H9 (cell line): ENCODE measurements around the gene RHBDL1. TPM values are rescaled to one million over a fixed set of nuclear protein-coding genes. Genes with fewer than 3 reads are reported as not detected.

ENCODE experiments used
- DNase-seq: peaks from one replicate; pipeline ENCODE4 v3.0.0-alpha.2; 2017
- H2AFZ ChIP-seq: one replicate; pipeline ENCODE4 v1.6.1; 2013; ENCODE audit warnings: mild to moderate bottlenecking, low read length, control low read depth, moderate library complexity
- H2AK5ac ChIP-seq: 2 replicates; pipeline ENCODE4 v1.6.1; 2013; ENCODE audit warnings: low read length, control low read depth, mixed read lengths; ENCODE audit not compliant: insufficient read length
- H2BK120ac ChIP-seq: one replicate; pipeline ENCODE4 v1.6.1; 2013; ENCODE audit warnings: low read depth, mild to moderate bottlenecking, low read length, control low read depth, inconsistent platforms; ENCODE audit not compliant: poor library complexity, severe bottlenecking
- H2BK12ac ChIP-seq: 2 replicates; pipeline ENCODE4 v1.6.1; 2013; ENCODE audit warnings: low read length, control low read depth, mixed read lengths, low read depth; ENCODE audit not compliant: insufficient read length
- H2BK15ac ChIP-seq: 2 replicates; pipeline ENCODE4 v1.6.1; 2013; ENCODE audit warnings: low read depth, low read length, control low read depth
- H2BK20ac ChIP-seq: one replicate; pipeline ENCODE4 v1.6.1; 2013; ENCODE audit warnings: low read depth, mild to moderate bottlenecking, low read length, control low read depth, inconsistent platforms; ENCODE audit not compliant: poor library complexity, severe bottlenecking
- H2BK5ac ChIP-seq: 2 replicates; pipeline ENCODE4 v1.6.1; 2013; ENCODE audit warnings: low read length, control low read depth, mixed read lengths; ENCODE audit not compliant: insufficient read length
- H3K14ac ChIP-seq: 2 replicates; pipeline ENCODE4 v1.6.1; 2013; ENCODE audit warnings: low read length, control low read depth; ENCODE audit not compliant: insufficient read depth
- H3K18ac ChIP-seq: 2 replicates; pipeline ENCODE4 v1.6.1; 2013; ENCODE audit warnings: low read depth, mild to moderate bottlenecking, mixed read lengths, low read length, control low read depth; ENCODE audit not compliant: insufficient read length
- H3K23ac ChIP-seq: 2 replicates; pipeline ENCODE4 v1.6.1; 2013; ENCODE audit warnings: low read length, control low read depth, mixed read lengths, low read depth; ENCODE audit not compliant: insufficient read length
- H3K23me2 ChIP-seq: 2 replicates; pipeline ENCODE4 v1.6.1; 2013; ENCODE audit warnings: low read depth, mild to moderate bottlenecking, mixed read lengths, low read length, control low read depth; ENCODE audit not compliant: insufficient read length, poor library complexity, severe bottlenecking
- H3K27ac ChIP-seq: 2 replicates; pipeline ENCODE4 v1.5.1; 2013; ENCODE audit warnings: low read length, control low read depth, mixed read lengths, low read depth; ENCODE audit not compliant: insufficient read length
- H3K27me3 ChIP-seq: 2 replicates; pipeline ENCODE4 v1.6.1; 2013; ENCODE audit warnings: low read length, control low read depth, inconsistent platforms; ENCODE audit not compliant: insufficient read depth
- H3K4ac ChIP-seq: 2 replicates; pipeline ENCODE4 v1.6.1; 2013; ENCODE audit warnings: low read depth, mild to moderate bottlenecking, control low read depth, inconsistent platforms, low read length, moderate library complexity
- H3K4me1 ChIP-seq: 2 replicates; pipeline ENCODE4 v1.6.1; 2013; ENCODE audit warnings: low read length, control low read depth, inconsistent platforms; ENCODE audit not compliant: insufficient read depth
- H3K4me2 ChIP-seq: 2 replicates; pipeline ENCODE4 v1.6.1; 2013; ENCODE audit warnings: low read length, control low read depth, mixed read lengths; ENCODE audit not compliant: insufficient read length, insufficient read depth
- H3K56ac ChIP-seq: 2 replicates; pipeline ENCODE4 v1.6.1; 2013; ENCODE audit warnings: low read depth, mild to moderate bottlenecking, mixed read lengths, low read length, control low read depth; ENCODE audit not compliant: insufficient read length
- H3K79me1 ChIP-seq: 2 replicates; pipeline ENCODE4 v1.6.1; 2013; ENCODE audit warnings: low read depth, mild to moderate bottlenecking, moderate library complexity, low read length, control low read depth, inconsistent platforms; ENCODE audit not compliant: insufficient read depth, poor library complexity, severe bottlenecking
- H3K79me2 ChIP-seq: 2 replicates; pipeline ENCODE4 v1.6.1; 2013; ENCODE audit warnings: low read length, control low read depth, inconsistent platforms; ENCODE audit not compliant: insufficient read depth
- H3K9ac ChIP-seq: 2 replicates; pipeline ENCODE4 v1.6.1; 2013; ENCODE audit warnings: low read length, control low read depth, mixed read lengths; ENCODE audit not compliant: insufficient read length; ENCODE audit errors: extremely low read depth
- H3K9me3 ChIP-seq: one replicate; pipeline ENCODE4 v1.6.1; 2013; ENCODE audit warnings: low read depth, low read length, inconsistent platforms; ENCODE audit not compliant: control insufficient read depth
- H3T11ph ChIP-seq: one replicate; pipeline ENCODE4 v1.6.1; 2013; ENCODE audit warnings: mild to moderate bottlenecking, low read length, control low read depth, inconsistent platforms
- H4K20me1 ChIP-seq: one replicate; pipeline ENCODE4 v1.6.1; 2013; ENCODE audit not compliant: control insufficient read depth, insufficient read length, insufficient read depth
- H4K5ac ChIP-seq: 2 replicates; pipeline ENCODE4 v1.6.1; 2013; ENCODE audit warnings: low read depth, mild to moderate bottlenecking, mixed read lengths, low read length, control low read depth; ENCODE audit not compliant: insufficient read length
- H4K8ac ChIP-seq: replicated peaks from 2 replicates; pipeline ENCODE4 v1.6.1; 2013; ENCODE audit warnings: low read length, control low read depth, mixed read lengths, low read depth; ENCODE audit not compliant: insufficient read length
- H4K91ac ChIP-seq: 2 replicates; pipeline ENCODE4 v1.6.1; 2013; ENCODE audit warnings: low read depth, mild to moderate bottlenecking, moderate library complexity, mixed read lengths, low read length, control low read depth; ENCODE audit not compliant: insufficient read length
- H3K27ac Mint-ChIP-seq, 3 experiments: 2 replicates in 2 of 3; 3 replicates in 1 of 3; pipeline ENCODE4 v1.8.0; 2020 to 2021; ENCODE audit warnings: mixed read lengths in 3 of 3, mild to moderate bottlenecking in 1 of 3, moderate library complexity in 1 of 3
- H3K27me3 Mint-ChIP-seq: 2 replicates; pipeline ENCODE4 v1.8.0; 2021; ENCODE audit warnings: low read depth, mild to moderate bottlenecking, moderate library complexity, mixed read lengths
- H3K36me3 Mint-ChIP-seq, 3 experiments: 2 replicates in 2 of 3; 3 replicates in 1 of 3; pipeline ENCODE4 v1.8.0; 2020 to 2021; ENCODE audit warnings: low read depth in 3 of 3, mixed read lengths in 3 of 3; ENCODE audit not compliant: insufficient read depth in 1 of 3
- H3K4me1 Mint-ChIP-seq, 2 experiments: 2 replicates each; pipeline ENCODE4 v1.8.0; 2020; ENCODE audit warnings: mixed read lengths in 2 of 2
- H3K4me3 Mint-ChIP-seq, 2 experiments: 2 replicates in 1 of 2; 3 replicates in 1 of 2; pipeline ENCODE4 v1.8.0; 2020 to 2021; ENCODE audit warnings: mild to moderate bottlenecking in 2 of 2, mixed read lengths in 2 of 2, moderate library complexity in 1 of 2
- H3K9me3 Mint-ChIP-seq, 2 experiments: 2 replicates in 1 of 2; 3 replicates in 1 of 2; pipeline ENCODE4 v1.8.0; 2020; ENCODE audit warnings: mild to moderate bottlenecking in 2 of 2, mixed read lengths in 2 of 2, moderate library complexity in 1 of 2
- WGBS: extraction: QIAGEN DNeasy Blood & Tissue Kit; methylation state at CpG from one replicate; pipeline ENCODE4 v1.1.7; 2013; ENCODE audit warnings: missing lambda C conversion rate, low lambda C conversion rate, mixed read lengths; ENCODE audit not compliant: insufficient read length; ENCODE audit errors: extremely low coverage; 5-methylcytosine and 5-hydroxymethylcytosine counted together
- total RNA-seq: library from RNA; stranded (reverse); gene quantifications from 2 replicates; pipeline ENCODE4 v1.2.1, GENCODE V29; 2021
- TF ChIP-seq, protein P1 (sequence below): fragments of 200-600 bp; sonication (generic); conservative IDR thresholded peaks from 3 replicates; pipeline ENCODE4 v1.8.0; 2021; ENCODE audit warnings: antibody characterized with exemption, mild to moderate bottlenecking

The RHBDL1 gene
- total RNA-seq, 1 experiment from 2014 or later: 7.6 TPM

DNA sequence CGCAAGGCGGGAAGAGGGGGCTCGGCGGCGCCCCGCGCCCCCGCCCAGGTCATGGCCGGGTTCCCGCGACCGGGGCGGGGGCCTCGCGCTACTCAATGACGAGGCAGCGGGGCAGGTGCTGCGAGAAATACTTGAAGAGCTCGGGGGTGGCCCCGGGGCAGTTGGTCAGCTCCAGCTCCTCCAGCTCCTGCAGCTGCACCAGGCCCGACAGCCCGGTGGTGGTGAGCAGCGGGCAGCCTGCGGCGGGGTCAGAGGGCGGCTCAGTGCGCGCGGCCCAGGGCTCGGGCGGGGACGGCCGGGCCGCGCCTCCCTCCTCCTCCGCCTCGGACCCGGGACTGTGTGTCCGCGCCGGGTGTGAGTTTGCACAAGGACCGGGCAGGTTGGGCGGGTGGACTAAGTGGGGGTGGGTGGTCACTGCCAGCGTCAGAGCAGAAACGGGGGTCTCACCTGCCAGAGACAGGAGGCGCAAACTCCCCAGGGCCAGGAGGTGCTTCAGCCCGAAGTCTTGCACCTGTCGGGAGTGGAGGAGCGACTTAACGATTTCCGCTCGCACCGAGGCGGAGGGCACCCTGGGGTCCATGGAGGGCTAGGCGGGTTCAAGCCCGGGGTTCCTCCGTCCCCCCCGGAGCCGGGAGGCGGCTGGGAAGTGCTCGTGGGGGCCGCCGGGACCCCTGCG, 18.9 kb downstream of the RHBDL1 start:
- no peak overlapping the region for H3K56ac ChIP-seq
- H4K20me1 ChIP-seq: no peaks in the 10 kb centered on the region
- H2BK5ac ChIP-seq: no peak overlapping the region
- H3K4me1 ChIP-seq: no peaks in the 10 kb centered on the region
- no peak overlapping the region for H3K4ac ChIP-seq
- no peaks in the 10 kb centered on the region for H3K79me2 ChIP-seq
- H3T11ph ChIP-seq: no peak overlapping the region
- no peak overlapping the region for H2BK20ac ChIP-seq
- H3K9me3 ChIP-seq: no peaks in the 10 kb centered on the region
- peak; percentile 55 for DNase-seq
- Mint-ChIP-seq H3K9me3 (no peaks in the 10 kb centered on the region; a peak in 1 of 5 replicates), H3K36me3 (no peaks in the 10 kb centered on the region), H3K4me3 (peak overlapping the region; percentile 59 to 85), H3K4me1 (peaks cover 0 to 15% of the 10 kb centered on the region in 2 experiments; a peak in 3 of 4 replicates), H3K27ac (no peak overlapping the region), H3K27me3 (peaks cover 81% of the 10 kb centered on the region)
- H2AFZ ChIP-seq: no peak overlapping the region
- no peak overlapping the region; the same call in 1 of the 2 replicates for H3K14ac ChIP-seq
- no peak overlapping the region for H3K23ac ChIP-seq
- no peak overlapping the region for H2BK120ac ChIP-seq
- no peak overlapping the region for H4K5ac ChIP-seq
- no peak overlapping the region for H2BK15ac ChIP-seq
- no peak overlapping the region for H3K18ac ChIP-seq
- H3K23me2 ChIP-seq: peaks cover 26% of the 10 kb centered on the region
- H3K27ac ChIP-seq: no peak overlapping the region
- no peak overlapping the region for H2AK5ac ChIP-seq
- H3K9ac ChIP-seq: no peak overlapping the region
- TF ChIP-seq, protein P1, sequence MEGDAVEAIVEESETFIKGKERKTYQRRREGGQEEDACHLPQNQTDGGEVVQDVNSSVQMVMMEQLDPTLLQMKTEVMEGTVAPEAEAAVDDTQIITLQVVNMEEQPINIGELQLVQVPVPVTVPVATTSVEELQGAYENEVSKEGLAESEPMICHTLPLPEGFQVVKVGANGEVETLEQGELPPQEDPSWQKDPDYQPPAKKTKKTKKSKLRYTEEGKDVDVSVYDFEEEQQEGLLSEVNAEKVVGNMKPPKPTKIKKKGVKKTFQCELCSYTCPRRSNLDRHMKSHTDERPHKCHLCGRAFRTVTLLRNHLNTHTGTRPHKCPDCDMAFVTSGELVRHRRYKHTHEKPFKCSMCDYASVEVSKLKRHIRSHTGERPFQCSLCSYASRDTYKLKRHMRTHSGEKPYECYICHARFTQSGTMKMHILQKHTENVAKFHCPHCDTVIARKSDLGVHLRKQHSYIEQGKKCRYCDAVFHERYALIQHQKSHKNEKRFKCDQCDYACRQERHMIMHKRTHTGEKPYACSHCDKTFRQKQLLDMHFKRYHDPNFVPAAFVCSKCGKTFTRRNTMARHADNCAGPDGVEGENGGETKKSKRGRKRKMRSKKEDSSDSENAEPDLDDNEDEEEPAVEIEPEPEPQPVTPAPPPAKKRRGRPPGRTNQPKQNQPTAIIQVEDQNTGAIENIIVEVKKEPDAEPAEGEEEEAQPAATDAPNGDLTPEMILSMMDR: no peak
- no CpG with 5 or more reads among the region's 64 CpGs for WGBS
- peak overlapping the region; percentile 56 for H3K4me2 ChIP-seq
- no peaks in the 10 kb centered on the region for H3K79me1 ChIP-seq
- H4K8ac ChIP-seq: no peak overlapping the region
- no peak overlapping the region for H2BK12ac ChIP-seq
- peaks cover 14% of the 10 kb centered on the region for H3K27me3 ChIP-seq
- no peak overlapping the region for H4K91ac ChIP-seq
